Measurements from ENCODE around the gene NRL. TPM values are rescaled to one million over a fixed set of nuclear protein-coding genes. Genes with fewer than 3 reads are reported as not detected.
A peak's percentile ranks its signal among the peaks of the same experiment; 100 is the strongest.

Gene NRL
- total and polyA plus RNA-seq, 2 donors (not counting 3 experiments of a cell fraction or from before 2014, with no cell fraction given), result 0.71 to 1.1 TPM

GRCh38 chr14:24143511-24143910, 28.8 kb upstream of the NRL start:
- BruUV-seq (replicated peaks), result no TSS peak
- dilution Hi-C loops (cut with MboI; ENCODE audit: extremely low pct_ligation_motif_present, low sequenced_read_pairs), result no loop called here
- H3K4me2 ChIP-seq (ENCODE audit: insufficient read depth, low read length), result no peak overlapping the region
- FAIRE-seq, result no peak
- no peak overlapping the region for H3K27ac ChIP-seq (ENCODE audit: insufficient read depth, low read depth, low read length)
- TF ChIP-seq MYC (IDR thresholded peaks at IDR 0.05; ENCODE audit: low read depth, low read length) (no peak), FOS (IDR thresholded peaks at IDR 0.05; ENCODE audit: borderline replicate concordance, insufficient read depth, low read length) (no peak), POLR2AphosphoS5 (IDR thresholded peaks at IDR 0.05; ENCODE audit: insufficient read depth, low read depth, low read length) (no peak)
- H3K9me3 ChIP-seq (replicated peaks; ENCODE audit: control insufficient read depth, insufficient read depth, low read length), result no peaks in the 10 kb centered on the region
- intact Hi-C loops (cut with micrococcal nuclease), result no loop called here
- no peak overlapping the region for H3K4me3 ChIP-seq (replicated peaks in 1 of 3; ENCODE audit: insufficient read depth in 1 of 3, low read depth in 1 of 3, low read length in 3 of 3)
- no peaks in the 10 kb centered on the region for H4K20me1 ChIP-seq (replicated peaks; ENCODE audit: control insufficient read depth, extremely low read depth, insufficient read depth, low read length)
- peaks cover 24% of the 10 kb centered on the region for H3K4me1 ChIP-seq (ENCODE audit: control insufficient read depth, extremely low read depth, insufficient read depth, low read length)
- no peak overlapping the region for H3K9ac ChIP-seq (replicated peaks; ENCODE audit: extremely low read depth, insufficient read depth, low read length)
- H3K27me3 ChIP-seq (ENCODE audit: control insufficient read depth in 2 of 2, insufficient read depth in 2 of 2, low read length in 2 of 2), result no peaks in the 10 kb centered on the region
- H2AFZ ChIP-seq (ENCODE audit: low read depth, low read length), result no peak overlapping the region
- CTCF ChIA-PET, result interaction anchor here (1.0 to 1.6 kb wide), 2 partner anchors 17 to 153 kb away, joined by 3 to 9 read pairs; partner anchors contain the start of gene IRF9
- H3K9me1 ChIP-seq (replicated peaks; ENCODE audit: control insufficient read depth, extremely low read depth, insufficient read depth, low read length), result no peaks in the 10 kb centered on the region
- no peak for DNase-seq (ENCODE audit: low read depth, low spot score)
- peaks cover 2 to 15% of the 10 kb centered on the region in 2 experiments for H3K36me3 ChIP-seq (ENCODE audit: control insufficient read depth in 2 of 2, extremely low read depth in 1 of 2, insufficient read depth in 2 of 2, low read length in 2 of 2)
- peaks cover 35% of the 10 kb centered on the region for H3K79me2 ChIP-seq (ENCODE audit: control insufficient read depth, insufficient read depth, low read length)
- POLR2A ChIA-PET, result no interaction called here

GRCh38 chr14:24141097-24141880, 26.5 kb upstream of the NRL start, which contains the start of gene EMC9:
Gene EMC9, minus strand, starts transcription at chr14:24141591. Its CDS starts 287 bp downstream, at chr14:24141304.
- peak; percentile 100 for FAIRE-seq
- ChIA-PET CTCF (interaction anchor here (0.9 to 2.1 kb wide), 12 partner anchors 13 to 290 kb away, joined by 3 to 12 read pairs (median 4); partner anchors contain the start of genes DCAF11, IRF9, MDP1 and NRL), POLR2A (interaction anchor here (0.7 to 1.2 kb wide), 4 partner anchors 20 to 101 kb away, joined by 3 to 10 read pairs (median 4); partner anchors contain the start of genes DCAF11, IRF9, NRL and TINF2)
- Histone ChIP-seq H3K4me2 (ENCODE audit: insufficient read depth, low read length) (peak within 1 kb of the TSS; percentile 73), H3K4me3 (replicated peaks in 1 of 3; ENCODE audit: insufficient read depth in 1 of 3, low read depth in 1 of 3, low read length in 3 of 3) (peak within 1 kb of the TSS; percentile 79 to 99 (median 81)), H3K9me3 (replicated peaks; ENCODE audit: control insufficient read depth, insufficient read depth, low read length) (no peaks in the 10 kb centered on the region), H4K20me1 (replicated peaks; ENCODE audit: control insufficient read depth, extremely low read depth, insufficient read depth, low read length) (no peaks in the 10 kb centered on the region), H3K36me3 (ENCODE audit: control insufficient read depth in 2 of 2, extremely low read depth in 1 of 2, insufficient read depth in 2 of 2, low read length in 2 of 2) (peaks cover 6 to 23% of the 10 kb centered on the region in 2 experiments), H3K4me1 (ENCODE audit: control insufficient read depth, extremely low read depth, insufficient read depth, low read length) (peaks cover 24% of the 10 kb centered on the region), H3K9me1 (replicated peaks; ENCODE audit: control insufficient read depth, extremely low read depth, insufficient read depth, low read length) (no peaks in the 10 kb centered on the region), H3K27ac (ENCODE audit: insufficient read depth, low read depth, low read length) (peak within 1 kb of the TSS; percentile 42), H2AFZ (ENCODE audit: low read depth, low read length) (peak within 1 kb of the TSS; percentile 75), H3K79me2 (ENCODE audit: control insufficient read depth, insufficient read depth, low read length) (peaks cover 29% of the 10 kb centered on the region), H3K9ac (replicated peaks; ENCODE audit: extremely low read depth, insufficient read depth, low read length) (peak within 1 kb of the TSS; percentile 57), H3K27me3 (ENCODE audit: control insufficient read depth in 2 of 2, insufficient read depth in 2 of 2, low read length in 2 of 2) (no peaks in the 10 kb centered on the region)
- intact Hi-C loops (cut with micrococcal nuclease) (loop anchor here (1.0 to 2.0 kb wide), 3 partner anchors 20 to 46 kb away; partner anchors contain the start of genes DCAF11, IRF9, NRL and PCK2), dilution Hi-C loops (cut with MboI; ENCODE audit: extremely low pct_ligation_motif_present, low sequenced_read_pairs) (no loop called here)
- BruUV-seq (replicated peaks), result TSS peak; percentile 17
- DNase-seq (ENCODE audit: low read depth, low spot score), result peak; percentile 100
- TF ChIP-seq MYC (IDR thresholded peaks at IDR 0.05; ENCODE audit: low read depth, low read length), result no peak
- TF ChIP-seq CTCF (IDR thresholded peaks at IDR 0.05; ENCODE audit: extremely low read depth in 1 of 2, insufficient read depth in 1 of 2, low read depth in 1 of 2, low read length in 2 of 2), result peak; percentile 28 to 53
- TF ChIP-seq POLR2AphosphoS5 (IDR thresholded peaks at IDR 0.05; ENCODE audit: insufficient read depth, low read depth, low read length), result peak; percentile 63
- TF ChIP-seq MAX (IDR thresholded peaks at IDR 0.05; ENCODE audit: insufficient read depth, insufficient read length), result peak; percentile 82
- no peak for TF ChIP-seq EZH2 (IDR thresholded peaks at IDR 0.05; ENCODE audit: borderline replicate concordance, low read depth, low read length, severe bottlenecking)
- no peak for TF ChIP-seq GATA2 (IDR thresholded peaks at IDR 0.05; ENCODE audit: insufficient read depth, insufficient read length, low read depth, low read length)
- TF ChIP-seq POLR2A (IDR thresholded peaks at IDR 0.05; ENCODE audit: low read depth, low read length), result peak; percentile 78

All from endothelial cell of umbilical vein (primary cell).